Raji (cell line): Measurements from ENCODE around the gene GPR18.

ENCODE experiments used
- POLR2A ChIP-seq: IDR thresholded peaks from 2 replicates; pipeline ENCODE4 v1.6.1; 2011; ENCODE audit warnings: low read depth, low read length, control low read depth; ENCODE audit not compliant: insufficient read depth

Gene GPR18

GRCh38 chr13:99297331-99297730, 39.2 kb upstream of the GPR18 start:
- no peak for TF ChIP-seq POLR2A

GRCh38 chr13:99296398-99296797, 38.2 kb upstream of the GPR18 start:
- no peak for TF ChIP-seq POLR2A

GRCh38 chr13:99295488-99296252, 37.5 kb upstream of the GPR18 start:
- no peak for TF ChIP-seq POLR2A

- TF ChIP-seq POLR2A = no peak
These were observed 36.8 kb upstream of the GPR18 start for GRCh38 chr13:99294958-99295357.

- TF ChIP-seq POLR2A = no peak
These were observed 36.0 kb upstream of the GPR18 start for GRCh38 chr13:99294198-99294597.

GRCh38 chr13:99293178-99293577, 35.0 kb upstream of the GPR18 start:
- no peak for TF ChIP-seq POLR2A

- TF ChIP-seq POLR2A = no peak
These were observed 32.7 kb upstream of the GPR18 start for GRCh38 chr13:99290894-99291293.

GRCh38 chr13:99289674-99290337, 31.6 kb upstream of the GPR18 start:
- TF ChIP-seq POLR2A = no peak

- no peak for TF ChIP-seq POLR2A
These were observed 31.1 kb upstream of the GPR18 start for GRCh38 chr13:99289271-99289670.

GRCh38 chr13:99288089-99288488, 29.9 kb upstream of the GPR18 start:
- no peak for TF ChIP-seq POLR2A

- no peak for TF ChIP-seq POLR2A
These were observed 29.4 kb upstream of the GPR18 start for GRCh38 chr13:99287551-99287950.

GRCh38 chr13:99285432-99286182, 27.4 kb upstream of the GPR18 start:
- no peak for TF ChIP-seq POLR2A

- TF ChIP-seq POLR2A = no peak
These were observed 24.4 kb upstream of the GPR18 start for GRCh38 chr13:99282264-99283231.

GRCh38 chr13:99281811-99282263, 23.7 kb upstream of the GPR18 start:
- TF ChIP-seq POLR2A = no peak

- TF ChIP-seq POLR2A = no peak
These were observed 22.0 kb upstream of the GPR18 start for GRCh38 chr13:99280166-99280565.
